HCT116 (cell line): Measurements from ENCODE around the gene CCDC30. TPM values are rescaled to one million over a fixed set of nuclear protein-coding genes. Genes with fewer than 3 reads are reported as not detected.

Experiments
- ATAC-seq: fragments of 200-7000 bp; cut with Tn5 transposase; 2 replicates; pipeline ENCODE4 v1.9.1; 2020; ENCODE audit warnings: mild to moderate bottlenecking, moderate library complexity
- BruUV-seq: library from RNA; stranded (reverse); fragments of 400-500 nt; replicated peaks from 2 replicates; lab custom pipeline; 2021; lab: Mats Ljungman, UMichigan
- CTCF ChIA-PET: fragments of 300-600 bp; sonication (Branson Sonifier 250); formaldehyde crosslinking; loops from one replicate; lab custom pipeline; 2021; ENCODE audit warnings: antibody characterized with exemption; lab: Charles Lee
- POLR2A ChIA-PET: fragments of 300-600, 350-600 bp; sonication (Branson Sonifier 250); formaldehyde crosslinking; loops from one replicate; lab custom pipeline; 2021; ENCODE audit warnings: antibody characterized with exemption; lab: Charles Lee
- RAD21 ChIA-PET, 2 experiments: fragments of 300-600 bp; sonication (Branson Sonifier 250); formaldehyde crosslinking; loops; one replicate each; lab custom pipeline; 2023; ENCODE audit warnings: low total read pairs in 2 of 2; ENCODE audit not compliant: uncharacterized antibody in 2 of 2, unreplicated experiment in 2 of 2, low non-redundant PET in 1 of 2; lab: Charles Lee
- DNase-seq: peaks from one replicate; pipeline ENCODE4 v3.0.0-alpha.2; 2010; ENCODE audit warnings: low read depth, low spot score
- H2AFZ ChIP-seq: fragments of 200-600 bp; shearing (Covaris generic), sonication (generic); 2 replicates; pipeline ENCODE4 v1.6.1; 2017; ENCODE audit warnings: low read depth, mixed run types, mixed read lengths, antibody characterized with exemption, low read length; ENCODE audit not compliant: poor library complexity, severe bottlenecking
- H3K27ac ChIP-seq: 2 replicates; pipeline ENCODE4 v1.5.1; 2012; ENCODE audit warnings: low read depth, low read length
- H3K27me3 ChIP-seq: fragments of 200-600 bp; sonication (generic); 2 replicates; pipeline ENCODE4 v1.6.1; 2016; ENCODE audit warnings: mixed run types, low read length, mixed read lengths; ENCODE audit not compliant: insufficient read depth
- H3K36me3 ChIP-seq, 2 experiments: fragments of 200-500 bp in 1 of 2; fragments of 200-600 bp in 1 of 2; sonication (Bioruptor generic) in 1 of 2; sonication (generic) in 1 of 2; 2 replicates each; pipeline versions ENCODE4 v1.5.1 to v1.6.1; 2014 to 2016; ENCODE audit warnings: low read length in 2 of 2, inconsistent platforms in 1 of 2, mixed read lengths in 1 of 2, mixed run types in 1 of 2; ENCODE audit not compliant: insufficient read depth in 2 of 2, control insufficient read depth in 1 of 2
- H3K4me1 ChIP-seq, 2 experiments: fragments of 200-600 bp in 1 of 2; sonication (generic) in 1 of 2; 2 replicates each; pipeline versions ENCODE4 v1.5.1 to v1.6.1; 2012 to 2017; ENCODE audit warnings: low read length in 2 of 2, inconsistent platforms in 1 of 2, mild to moderate bottlenecking in 1 of 2, mixed read lengths in 1 of 2, mixed run types in 1 of 2, moderate library complexity in 1 of 2; ENCODE audit not compliant: insufficient read depth in 2 of 2, control insufficient read depth in 1 of 2
- H3K4me2 ChIP-seq: fragments of 200-600 bp; sonication (generic); 2 replicates; pipeline ENCODE4 v1.6.1; 2017; ENCODE audit warnings: mixed run types, low read length, mixed read lengths
- H3K4me3 ChIP-seq, 2 experiments: fragments of 200-600 bp in 1 of 2; sonication (generic) in 1 of 2; replicated peaks in 1 of 2; 2 replicates each; pipeline ENCODE4 v1.5.1; 2011 to 2016; ENCODE audit warnings: low read length in 2 of 2, control low read depth in 1 of 2, low read depth in 1 of 2, mild to moderate bottlenecking in 1 of 2, mixed read lengths in 1 of 2, mixed run types in 1 of 2
- H3K79me2 ChIP-seq: fragments of 200-600 bp; sonication (generic); 2 replicates; pipeline ENCODE4 v1.6.1; 2017; ENCODE audit warnings: mild to moderate bottlenecking, mixed run types, low read length, moderate library complexity, mixed read lengths; ENCODE audit not compliant: insufficient read depth
- H3K9ac ChIP-seq: fragments of 200-600 bp; sonication (generic); 2 replicates; pipeline ENCODE4 v1.6.1; 2016; ENCODE audit warnings: low read length, mixed read lengths
- H3K9me2 ChIP-seq: fragments of 200-600 bp; sonication (generic), shearing (Covaris generic); 2 replicates; pipeline ENCODE4 v1.6.1; 2017; ENCODE audit warnings: mixed run types, mild to moderate bottlenecking, moderate library complexity; ENCODE audit not compliant: insufficient read depth
- H3K9me3 ChIP-seq, 2 experiments: fragments of 200-500 bp in 1 of 2; fragments of 200-600 bp in 1 of 2; sonication (Bioruptor generic) in 1 of 2; sonication (generic) in 1 of 2; 2 replicates each; pipeline ENCODE4 v1.6.1; 2014 to 2017; ENCODE audit warnings: low read length in 2 of 2, mixed read lengths in 2 of 2, inconsistent platforms in 1 of 2, low read depth in 1 of 2, mild to moderate bottlenecking in 1 of 2, mixed run types in 1 of 2, moderate library complexity in 1 of 2; ENCODE audit not compliant: control insufficient read depth in 1 of 2, insufficient read depth in 1 of 2
- H4K20me1 ChIP-seq: fragments of 200-600 bp; sonication (generic), shearing (Covaris generic); 2 replicates; pipeline ENCODE4 v1.6.1; 2017; ENCODE audit warnings: mixed run types, mild to moderate bottlenecking, moderate library complexity; ENCODE audit not compliant: insufficient read depth
- ATF3 ChIP-seq: IDR thresholded peaks from 2 replicates; pipeline ENCODE4 v1.6.1; 2012
- CBX3 ChIP-seq: IDR thresholded peaks from 2 replicates; pipeline ENCODE4 v1.6.1; 2012; ENCODE audit warnings: low read depth
- CEBPB ChIP-seq: IDR thresholded peaks from 2 replicates; pipeline ENCODE4 v1.6.1; 2012; ENCODE audit warnings: low read depth
- CTCF ChIP-seq, 3 experiments: fragments of 200-600 bp in 1 of 3; sonication (generic) in 1 of 3; IDR thresholded peaks in 2 of 3; conservative IDR thresholded peaks in 1 of 3; 2 replicates each; pipeline ENCODE4 v1.5.1; 2012 to 2017; ENCODE audit warnings: low read depth in 2 of 3, low read length in 2 of 3, antibody characterized with exemption in 1 of 3, borderline replicate concordance in 1 of 3, control low read depth in 1 of 3, mild to moderate bottlenecking in 1 of 3, mixed read lengths in 1 of 3, mixed run types in 1 of 3, moderate library complexity in 1 of 3; ENCODE audit not compliant: insufficient read depth in 1 of 3
- EGR1 ChIP-seq: IDR thresholded peaks from 2 replicates; pipeline ENCODE4 v1.6.1; 2012; ENCODE audit warnings: low read depth
- EZH2phosphoT487 ChIP-seq: fragments of 200-600 bp; IDR thresholded peaks from 2 replicates; pipeline ENCODE4 v1.6.1; 2018; ENCODE audit warnings: antibody characterized with exemption, borderline replicate concordance
- FOSL1 ChIP-seq: IDR thresholded peaks from 2 replicates; pipeline ENCODE4 v1.6.1; 2012; ENCODE audit warnings: low read depth
- JUND ChIP-seq: IDR thresholded peaks from 2 replicates; pipeline ENCODE4 v1.6.1; 2012
- RAD21 ChIP-seq: IDR thresholded peaks from 2 replicates; pipeline ENCODE4 v1.6.1; 2012; ENCODE audit warnings: low read depth, mild to moderate bottlenecking
- SIN3A ChIP-seq: IDR thresholded peaks from 2 replicates; pipeline ENCODE4 v1.6.1; 2012; ENCODE audit warnings: low read depth
- SRF ChIP-seq: IDR thresholded peaks from 2 replicates; pipeline ENCODE4 v1.6.1; 2012; ENCODE audit warnings: low read depth
- TCF7L2 ChIP-seq: IDR thresholded peaks from 2 replicates; pipeline ENCODE4 v1.7.0; 2011; ENCODE audit warnings: borderline replicate concordance, inconsistent platforms; ENCODE audit not compliant: insufficient read depth, insufficient read length; ENCODE audit errors: extremely low read depth
- ZFX ChIP-seq: fragments of 450-650 bp; IDR thresholded peaks from 2 replicates; pipeline ENCODE4 v1.6.1; 2017
- ZNF274 ChIP-seq: fragments of 200-500 bp; sonication (Bioruptor generic); IDR thresholded peaks from 2 replicates; pipeline ENCODE4 v1.6.1; 2014; ENCODE audit warnings: mild to moderate bottlenecking, low read depth, low read length, inconsistent platforms
- intact Hi-C: fragments of 100-400 bp; cut with micrococcal nuclease; formaldehyde crosslinking; loops from 2 replicates; pipeline ENCODE4 v1.10.0; 2022
- total RNA-seq: library from RNA; stranded (reverse); gene quantifications from one replicate; pipeline ENCODE4 v1.2.1, GENCODE V29; 2021; ENCODE audit not compliant: unreplicated experiment
- TF ChIP-seq, protein P1 (sequence below): IDR thresholded peaks from 2 replicates; pipeline ENCODE4 v1.6.1; 2012; ENCODE audit warnings: low read depth
- TF ChIP-seq, protein P2 (sequence below): IDR thresholded peaks from 2 replicates; pipeline ENCODE4 v1.6.1; 2011; ENCODE audit warnings: mild to moderate bottlenecking, low read length, moderate library complexity; ENCODE audit not compliant: insufficient replicate concordance; ENCODE audit errors: extremely low read depth

Gene CCDC30
- total RNA-seq, 1 experiment from 2014 or later, result 2.0 TPM

DNA sequence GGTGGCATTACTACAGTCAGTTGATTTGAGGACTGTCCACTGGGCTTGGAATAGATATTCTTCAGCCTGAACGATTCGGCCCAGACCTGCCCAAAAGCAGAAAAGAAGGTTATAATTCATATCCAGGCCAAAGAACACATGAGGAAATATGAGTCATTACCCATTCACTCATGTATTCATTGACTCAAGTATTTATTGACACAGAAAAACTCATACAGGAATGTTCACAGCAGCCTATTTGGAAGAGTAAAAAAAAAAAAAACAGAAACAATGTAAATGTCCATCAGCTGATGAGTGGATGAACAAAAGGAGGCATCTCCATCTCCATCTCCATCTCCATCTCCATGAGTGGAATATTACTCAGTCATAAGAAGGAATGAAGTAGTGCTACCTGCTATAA, 23.1 kb upstream of the CCDC30 start (continued):
- TF ChIP-seq, protein P1, sequence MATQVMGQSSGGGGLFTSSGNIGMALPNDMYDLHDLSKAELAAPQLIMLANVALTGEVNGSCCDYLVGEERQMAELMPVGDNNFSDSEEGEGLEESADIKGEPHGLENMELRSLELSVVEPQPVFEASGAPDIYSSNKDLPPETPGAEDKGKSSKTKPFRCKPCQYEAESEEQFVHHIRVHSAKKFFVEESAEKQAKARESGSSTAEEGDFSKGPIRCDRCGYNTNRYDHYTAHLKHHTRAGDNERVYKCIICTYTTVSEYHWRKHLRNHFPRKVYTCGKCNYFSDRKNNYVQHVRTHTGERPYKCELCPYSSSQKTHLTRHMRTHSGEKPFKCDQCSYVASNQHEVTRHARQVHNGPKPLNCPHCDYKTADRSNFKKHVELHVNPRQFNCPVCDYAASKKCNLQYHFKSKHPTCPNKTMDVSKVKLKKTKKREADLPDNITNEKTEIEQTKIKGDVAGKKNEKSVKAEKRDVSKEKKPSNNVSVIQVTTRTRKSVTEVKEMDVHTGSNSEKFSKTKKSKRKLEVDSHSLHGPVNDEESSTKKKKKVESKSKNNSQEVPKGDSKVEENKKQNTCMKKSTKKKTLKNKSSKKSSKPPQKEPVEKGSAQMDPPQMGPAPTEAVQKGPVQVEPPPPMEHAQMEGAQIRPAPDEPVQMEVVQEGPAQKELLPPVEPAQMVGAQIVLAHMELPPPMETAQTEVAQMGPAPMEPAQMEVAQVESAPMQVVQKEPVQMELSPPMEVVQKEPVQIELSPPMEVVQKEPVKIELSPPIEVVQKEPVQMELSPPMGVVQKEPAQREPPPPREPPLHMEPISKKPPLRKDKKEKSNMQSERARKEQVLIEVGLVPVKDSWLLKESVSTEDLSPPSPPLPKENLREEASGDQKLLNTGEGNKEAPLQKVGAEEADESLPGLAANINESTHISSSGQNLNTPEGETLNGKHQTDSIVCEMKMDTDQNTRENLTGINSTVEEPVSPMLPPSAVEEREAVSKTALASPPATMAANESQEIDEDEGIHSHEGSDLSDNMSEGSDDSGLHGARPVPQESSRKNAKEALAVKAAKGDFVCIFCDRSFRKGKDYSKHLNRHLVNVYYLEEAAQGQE, result no peak
- TF ChIP-seq CEBPB (no peak), EGR1 (no peak), ZFX (no peak), SRF (peak; percentile 10; the same call in 1 of the 2 replicates), ZNF274 (no peak), CBX3 (no peak), TCF7L2 (no peak), JUND (no peak), FOSL1 (peak; percentile 73), SIN3A (no peak), EZH2phosphoT487 (no peak)

- Histone ChIP-seq H3K27me3 (no peaks in the 10 kb centered on the region), H3K27ac (no peak overlapping the region), H3K9me3 (no peaks in the 10 kb centered on the region), H2AFZ (no peak overlapping the region), H4K20me1 (no peaks in the 10 kb centered on the region), H3K36me3 (no peaks in the 10 kb centered on the region), H3K4me2 (no peak overlapping the region), H3K4me3 (no peak overlapping the region), H3K4me1 (peaks cover 0 to 11% of the 10 kb centered on the region in 2 experiments; a peak in 2 of 4 replicates), H3K79me2 (no peaks in the 10 kb centered on the region), H3K9me2 (no peaks in the 10 kb centered on the region), H3K9ac (no peak overlapping the region)
- CTCF ChIA-PET, result no interaction called here
- RAD21 ChIA-PET, result no interaction called here
- BruUV-seq, result no TSS peak
- ATAC-seq (no peak), DNase-seq (no peak)
- intact Hi-C loops, result no loop called here
- POLR2A ChIA-PET, result no interaction called here
- TF ChIP-seq CEBPB (no peak), ZFX (no peak), EZH2phosphoT487 (no peak), RAD21 (no peak), CTCF (IDR thresholded peaks at IDR 0.05 in 2 of 3, conservative IDR thresholded peaks at IDR 0.05 in 1 of 3; ENCODE audit: borderline replicate concordance in 1 of 3, insufficient read depth in 1 of 3, low read depth in 2 of 3, low read length in 2 of 3) (no peak), ATF3 (no peak)
- TF ChIP-seq, protein P2, sequence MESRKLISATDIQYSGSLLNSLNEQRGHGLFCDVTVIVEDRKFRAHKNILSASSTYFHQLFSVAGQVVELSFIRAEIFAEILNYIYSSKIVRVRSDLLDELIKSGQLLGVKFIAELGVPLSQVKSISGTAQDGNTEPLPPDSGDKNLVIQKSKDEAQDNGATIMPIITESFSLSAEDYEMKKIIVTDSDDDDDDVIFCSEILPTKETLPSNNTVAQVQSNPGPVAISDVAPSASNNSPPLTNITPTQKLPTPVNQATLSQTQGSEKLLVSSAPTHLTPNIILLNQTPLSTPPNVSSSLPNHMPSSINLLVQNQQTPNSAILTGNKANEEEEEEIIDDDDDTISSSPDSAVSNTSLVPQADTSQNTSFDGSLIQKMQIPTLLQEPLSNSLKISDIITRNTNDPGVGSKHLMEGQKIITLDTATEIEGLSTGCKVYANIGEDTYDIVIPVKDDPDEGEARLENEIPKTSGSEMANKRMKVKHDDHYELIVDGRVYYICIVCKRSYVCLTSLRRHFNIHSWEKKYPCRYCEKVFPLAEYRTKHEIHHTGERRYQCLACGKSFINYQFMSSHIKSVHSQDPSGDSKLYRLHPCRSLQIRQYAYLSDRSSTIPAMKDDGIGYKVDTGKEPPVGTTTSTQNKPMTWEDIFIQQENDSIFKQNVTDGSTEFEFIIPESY, result no peak
These were observed 20.4 kb upstream of the CCDC30 start for GRCh38 chr1:42442662-42443061.
